SK-N-SH (cell line): ENCODE measurements around the gene BZW2. TPM values are rescaled to one million over a fixed set of nuclear protein-coding genes. Genes with fewer than 3 reads are reported as not detected.

Experiments used
- CTCF ChIA-PET: fragments of 300-600, 350-600 bp; formaldehyde crosslinking; extraction: SDS; loops from one replicate; lab custom pipeline; 2021; lab: Yijun Ruan, JAX
- POLR2A ChIA-PET: fragments of 350-600 bp; sonication (Branson Sonifier 250); formaldehyde crosslinking; extraction: SDS; loops from one replicate; lab custom pipeline; 2020; ENCODE audit warnings: antibody characterized with exemption, inconsistent platforms; lab: Yijun Ruan, JAX
- DNase-seq: peaks from one replicate; pipeline ENCODE4 v3.0.0; 2012
- H2AFZ ChIP-seq: fragments of 200-600 bp; sonication (generic); 2 replicates; pipeline ENCODE4 v1.8.1; 2016; ENCODE audit warnings: antibody characterized with exemption, mild to moderate bottlenecking, low read depth
- H3F3A ChIP-seq: fragments of 200-600 bp; sonication (generic); replicated peaks from 2 replicates; pipeline ENCODE3; 2016; ENCODE audit warnings: antibody characterized with exemption, mild to moderate bottlenecking; ENCODE audit not compliant: insufficient read depth
- H3K27ac ChIP-seq, 2 experiments: fragments of 200-500 bp in 1 of 2; fragments of 200-600 bp in 1 of 2; sonication (Bioruptor generic) in 1 of 2; sonication (generic), shearing (Covaris generic) in 1 of 2; 2 replicates each; pipeline versions ENCODE4 v1.5.1 to v1.6.1; 2014 to 2016; ENCODE audit warnings: low read depth in 2 of 2, inconsistent platforms in 1 of 2, low read length in 1 of 2, mild to moderate bottlenecking in 1 of 2, mixed read lengths in 1 of 2
- H3K27me3 ChIP-seq: fragments of 200-600 bp; sonication (generic), shearing (Covaris generic); 2 replicates; pipeline ENCODE4 v1.6.1; 2016; ENCODE audit warnings: mixed run types; ENCODE audit not compliant: insufficient read depth
- H3K36me3 ChIP-seq, 2 experiments: fragments of 200-500 bp in 1 of 2; fragments of 200-600 bp in 1 of 2; sonication (Bioruptor generic) in 1 of 2; sonication (generic) in 1 of 2; replicated peaks in 1 of 2; 2 replicates each; pipeline versions ENCODE3 to v1.5.1; 2014 to 2016; ENCODE audit warnings: low read length in 1 of 2, mild to moderate bottlenecking in 1 of 2; ENCODE audit not compliant: insufficient read depth in 2 of 2, control insufficient read depth in 1 of 2
- H3K4me1 ChIP-seq, 2 experiments: fragments of 200-500 bp in 1 of 2; fragments of 200-600 bp in 1 of 2; sonication (Bioruptor generic) in 1 of 2; sonication (generic), shearing (Covaris generic) in 1 of 2; 2 replicates each; pipeline versions ENCODE4 v1.5.1 to v1.6.1; 2014 to 2016; ENCODE audit warnings: low read depth in 1 of 2, low read length in 1 of 2, mixed run types in 1 of 2; ENCODE audit not compliant: insufficient read depth in 2 of 2, control insufficient read depth in 1 of 2
- H3K4me2 ChIP-seq: fragments of 200-600 bp; sonication (generic), shearing (Covaris generic); 2 replicates; pipeline ENCODE4 v1.6.1; 2017; ENCODE audit warnings: mixed run types
- H3K4me3 ChIP-seq, 2 experiments: fragments of 200-500 bp in 1 of 2; fragments of 200-600 bp in 1 of 2; sonication (Bioruptor generic) in 1 of 2; sonication (generic), shearing (Covaris generic) in 1 of 2; 2 replicates each; pipeline versions ENCODE4 v1.5.1 to v1.8.1; 2014 to 2016; ENCODE audit warnings: low read depth in 2 of 2, inconsistent platforms in 1 of 2, low read length in 1 of 2, mild to moderate bottlenecking in 1 of 2, mixed read lengths in 1 of 2, moderate library complexity in 1 of 2
- H3K79me2 ChIP-seq: fragments of 200-600 bp; sonication (generic); 2 replicates; pipeline ENCODE4 v1.8.1; 2017; ENCODE audit warnings: mild to moderate bottlenecking; ENCODE audit not compliant: insufficient read depth
- H3K9ac ChIP-seq: fragments of 200-600 bp; sonication (generic); 2 replicates; pipeline ENCODE4 v1.6.1; 2017; ENCODE audit warnings: mixed run types
- H3K9me2 ChIP-seq: fragments of 200-600 bp; sonication (generic); 2 replicates; pipeline ENCODE4 v1.6.1; 2017; ENCODE audit warnings: mixed run types
- H3K9me3 ChIP-seq: fragments of 200-600 bp; sonication (generic); 2 replicates; pipeline ENCODE4 v1.6.1; 2017; ENCODE audit warnings: mixed run types, mild to moderate bottlenecking, moderate library complexity
- H4K20me1 ChIP-seq: fragments of 200-600 bp; sonication (generic); 2 replicates; pipeline ENCODE4 v1.6.1; 2017; ENCODE audit warnings: mild to moderate bottlenecking, mixed run types; ENCODE audit not compliant: insufficient read depth
- CHD2 ChIP-seq: fragments of 150-350 bp; IDR thresholded peaks from 2 replicates; pipeline ENCODE4 v1.6.1; 2018; ENCODE audit warnings: low read length; ENCODE audit not compliant: partially characterized antibody
- CTCF ChIP-seq: fragments of 200-600 bp; sonication (generic); IDR thresholded peaks from 2 replicates; pipeline ENCODE4 v1.6.1; 2017; ENCODE audit warnings: antibody characterized with exemption, mild to moderate bottlenecking, moderate library complexity
- ELF1 ChIP-seq: IDR thresholded peaks from 2 replicates; pipeline ENCODE4 v1.4.0; 2012
- EP300 ChIP-seq, 2 experiments: IDR thresholded peaks; 2 replicates each; pipeline versions ENCODE4 v1.4.0 to v1.6.1; 2012; ENCODE audit warnings: borderline replicate concordance in 1 of 2, low read depth in 1 of 2, low read length in 1 of 2
- EZH2phosphoT487 ChIP-seq: fragments of 200-600 bp; sonication (generic); IDR thresholded peaks from 2 replicates; pipeline ENCODE4 v1.6.1; 2017; ENCODE audit warnings: low read depth, mixed run types, mild to moderate bottlenecking, antibody characterized with exemption, moderate library complexity, borderline replicate concordance
- FOXJ3 ChIP-seq: sonication (generic); formaldehyde crosslinking; IDR thresholded peaks from 2 replicates; pipeline ENCODE4 v1.5.1; 2020; ENCODE audit warnings: mild to moderate bottlenecking, missing genetic modification reagents
- GABPA ChIP-seq: IDR thresholded peaks from 2 replicates; pipeline ENCODE4 v1.4.0; 2012; ENCODE audit warnings: low read depth, mild to moderate bottlenecking
- GATA2 ChIP-seq: sonication (generic); formaldehyde crosslinking; IDR thresholded peaks from 2 replicates; pipeline ENCODE4 v1.5.0; 2020; ENCODE audit warnings: mild to moderate bottlenecking, missing genetic modification reagents
- IRF3 ChIP-seq: fragments of 150-350 bp; IDR thresholded peaks from 2 replicates; pipeline ENCODE4 v1.6.1; 2016; ENCODE audit warnings: mild to moderate bottlenecking, low read depth, low read length
- JUND ChIP-seq: IDR thresholded peaks from 2 replicates; pipeline ENCODE4 v1.4.0; 2012
- MEF2A ChIP-seq: IDR thresholded peaks from 2 replicates; pipeline ENCODE4 v1.4.0; 2012; ENCODE audit warnings: low read depth, borderline replicate concordance
- MXI1 ChIP-seq: IDR thresholded peaks from 2 replicates; pipeline ENCODE4 v1.6.1; 2012; ENCODE audit warnings: mild to moderate bottlenecking, low read depth, low read length, improper control_type of control experiment
- NFIC ChIP-seq: IDR thresholded peaks from 2 replicates; pipeline ENCODE4 v1.4.0; 2012; ENCODE audit warnings: borderline replicate concordance
- NRF1 ChIP-seq: IDR thresholded peaks from 2 replicates; pipeline ENCODE4 v1.6.1; 2012; ENCODE audit warnings: low read depth, mild to moderate bottlenecking, low read length
- PBX3 ChIP-seq: IDR thresholded peaks from 2 replicates; pipeline ENCODE4; 2012
- POLR2AphosphoS5 ChIP-seq: IDR thresholded peaks from 2 replicates; pipeline ENCODE4 v1.6.1; 2012; ENCODE audit warnings: low read depth, low read length
- RAD21 ChIP-seq: IDR thresholded peaks from 2 replicates; pipeline ENCODE4 v1.6.1; 2012; ENCODE audit warnings: mild to moderate bottlenecking, low read length
- RFX5 ChIP-seq: IDR thresholded peaks from 2 replicates; pipeline ENCODE4 v1.6.1; 2012; ENCODE audit warnings: mild to moderate bottlenecking, improper control_type of control experiment, low read length
- RXRA ChIP-seq: IDR thresholded peaks from 2 replicates; pipeline ENCODE4 v1.4.0; 2012; ENCODE audit warnings: low read depth, mild to moderate bottlenecking, borderline replicate concordance
- SMC3 ChIP-seq: IDR thresholded peaks from 2 replicates; pipeline ENCODE4 v1.6.1; 2012; ENCODE audit warnings: low read depth, low read length, improper control_type of control experiment
- TAF1 ChIP-seq: IDR thresholded peaks from 2 replicates; pipeline ENCODE4 v1.6.1; 2012; ENCODE audit warnings: low read depth, mild to moderate bottlenecking, low read length, moderate library complexity, borderline replicate concordance
- TCF12 ChIP-seq: IDR thresholded peaks from 2 replicates; pipeline ENCODE4 v1.4.0; 2012
- USF1 ChIP-seq: IDR thresholded peaks from 2 replicates; pipeline ENCODE4 v1.4.0; 2012; ENCODE audit warnings: low read depth, borderline replicate concordance
- USF2 ChIP-seq: fragments of 150-350 bp; IDR thresholded peaks from 2 replicates; pipeline ENCODE4 v1.6.1; 2017; ENCODE audit warnings: antibody characterized with exemption, low read length, low read depth, borderline replicate concordance
- YY1 ChIP-seq: IDR thresholded peaks from 2 replicates; pipeline ENCODE4 v1.4.0; 2012; ENCODE audit warnings: low read depth, mild to moderate bottlenecking
- ZBTB33 ChIP-seq: IDR thresholded peaks from 2 replicates; pipeline ENCODE4 v1.4.0; 2012; ENCODE audit warnings: low read depth, borderline replicate concordance
- WGBS: methylation state at CpG from one replicate; pipeline ENCODE4 v1.1.6; 2017; ENCODE audit warnings: low lambda C conversion rate; 5-methylcytosine and 5-hydroxymethylcytosine counted together
- polyA plus RNA-seq, 3 experiments: library from polyadenylated mRNA; depleted of rRNA; stranded (reverse); fragments of >200 nt; gene quantifications; 2 replicates each; pipeline ENCODE4 v1.2.3, GENCODE V29; 2012

Gene BZW2
- polyA plus RNA-seq, 1 of the 3 experiments (the other 2 are of a cell fraction): 71.9 TPM

- H3K27me3 ChIP-seq: no peaks in the 10 kb centered on the region
- H3K4me1 ChIP-seq: peaks cover 15% of the 10 kb centered on the region in 2 experiments; a peak in 3 of 4 replicates
- ChIA-PET POLR2A (no interaction called here), CTCF (no interaction called here)
- peak overlapping the region; percentile 41; the same call in 1 of the 2 replicates for H3K4me2 ChIP-seq
- no peaks in the 10 kb centered on the region for H4K20me1 ChIP-seq
- H3K9ac ChIP-seq: no peak overlapping the region; the same call in 1 of the 2 replicates
- no peak overlapping the region for H3K4me3 ChIP-seq
- DNase-seq: no peak
- no peak overlapping the region; the same call in 1 of the 2 replicates for H2AFZ ChIP-seq
- peaks cover 94% of the 10 kb centered on the region for H3K79me2 ChIP-seq
- H3K9me3 ChIP-seq: no peaks in the 10 kb centered on the region
- H3K27ac ChIP-seq: peak overlapping the region; percentile 46 to 61
- WGBS: 50% methylated on average over 5 of the region's 5 CpGs
- peaks cover 9% of the 10 kb centered on the region for H3F3A ChIP-seq
- H3K9me2 ChIP-seq: no peaks in the 10 kb centered on the region
- H3K36me3 ChIP-seq: peaks cover 0 to 9% of the 10 kb centered on the region in 2 experiments
- TF ChIP-seq EZH2phosphoT487: no peak
- TF ChIP-seq CHD2: no peak
- no peak for TF ChIP-seq CTCF
- TF ChIP-seq RFX5: no peak
- no peak; the same call in 1 of the 2 replicates for TF ChIP-seq RXRA
- no peak for TF ChIP-seq SMC3
- TF ChIP-seq USF1: no peak
- no peak; the same call in 1 of the 2 replicates for TF ChIP-seq MXI1
- no peak for TF ChIP-seq YY1
- peak; percentile 96 for TF ChIP-seq TCF12
- no peak for TF ChIP-seq ZBTB33
- peak; percentile 92 for TF ChIP-seq MEF2A
- TF ChIP-seq JUND: peak; percentile 90
- peak; percentile 74; the same call in 1 of the 2 replicates for TF ChIP-seq POLR2AphosphoS5
- peak; percentile 48; the same call in 1 of the 2 replicates for TF ChIP-seq PBX3
- TF ChIP-seq TAF1: no peak
- no peak; the same call in 1 of the 2 replicates for TF ChIP-seq NFIC
- no peak for TF ChIP-seq GABPA
- 0 out of 4 replicates have a peak, but pooled peaks have one; percentile 11 to 20 for TF ChIP-seq EP300 (IDR thresholded peaks at IDR 0.05; ENCODE audit: borderline replicate concordance in 1 of 2, low read depth in 1 of 2, low read length in 1 of 2)
- no peak for TF ChIP-seq FOXJ3 (CRISPR knock-in tag)
- no peak for TF ChIP-seq IRF3
- TF ChIP-seq USF2: no peak
- no peak for TF ChIP-seq GATA2 (CRISPR knock-in tag)
- TF ChIP-seq NRF1: no peak
- TF ChIP-seq ELF1: no peak
- TF ChIP-seq RAD21: no peak
Measured at GRCh38 chr7:16660702-16661464, 14.9 kb downstream of the BZW2 start.
